Suppressor macrophage treated with lipopolysaccharide for 1 hour (primary cell): Measurements from ENCODE around the gene EYS.
"Not testable (repeated sequence)": the region's sequence is repeated elsewhere in the genome, so short reads cannot be mapped to it uniquely, and the experiment has no call there.

ENCODE experiments used
- DNase-seq, 3 donors: peaks; one replicate each; pipeline ENCODE4 v3.0.0-alpha.2; 2020 to 2022

EYS gene

GRCh38 chr6:64006246-64006645 lies 1700.8 kb downstream of the EYS start:
- no peak for DNase-seq

GRCh38 chr6:64000818-64001491 lies 1706.1 kb downstream of the EYS start:
- no peak for DNase-seq

GRCh38 chr6:63999613-64000012 lies 1707.4 kb downstream of the EYS start:
- no peak for DNase-seq

GRCh38 chr6:63998991-63999390 lies 1708.0 kb downstream of the EYS start:
- DNase-seq = no peak

GRCh38 chr6:63997734-63998133 lies 1709.3 kb downstream of the EYS start:
- DNase-seq = no peak

GRCh38 chr6:63997221-63997620 lies 1709.8 kb downstream of the EYS start:
- DNase-seq = no peak

- no peak for DNase-seq
These were observed 1721.8 kb downstream of the EYS start for GRCh38 chr6:63985223-63985622.

GRCh38 chr6:63975699-63976098 lies 1731.3 kb downstream of the EYS start:
- no peak for DNase-seq

- no peak for DNase-seq
These were observed 1738.4 kb downstream of the EYS start for GRCh38 chr6:63968650-63969049.

- no peak for DNase-seq
These were observed 1742.7 kb downstream of the EYS start for GRCh38 chr6:63964366-63964765.

- no peak for DNase-seq
These were observed 1743.2 kb downstream of the EYS start for GRCh38 chr6:63963769-63964315.

GRCh38 chr6:63953336-63954021 lies 1753.5 kb downstream of the EYS start:
- DNase-seq = not testable (repeated sequence)

- DNase-seq = no peak
These were observed 1759.1 kb downstream of the EYS start for GRCh38 chr6:63947792-63948529.

- DNase-seq = no peak
These were observed 1761.0 kb downstream of the EYS start for GRCh38 chr6:63945987-63946386.

- DNase-seq = no peak
These were observed 1763.2 kb downstream of the EYS start for GRCh38 chr6:63943826-63944225.

GRCh38 chr6:63941747-63942470 lies 1765.1 kb downstream of the EYS start:
- DNase-seq = no peak

GRCh38 chr6:63940056-63940455 lies 1767.0 kb downstream of the EYS start:
- no peak for DNase-seq

- DNase-seq = no peak
These were observed 1770.6 kb downstream of the EYS start for GRCh38 chr6:63936399-63936798.

- no peak for DNase-seq
These were observed 1771.3 kb downstream of the EYS start for GRCh38 chr6:63935732-63936131.

GRCh38 chr6:63933948-63934347 lies 1773.1 kb downstream of the EYS start:
- not testable (repeated sequence) for DNase-seq

- DNase-seq = no peak
These were observed 1776.2 kb downstream of the EYS start for GRCh38 chr6:63930848-63931247.

GRCh38 chr6:63929111-63929510 lies 1777.9 kb downstream of the EYS start:
- DNase-seq = no peak

GRCh38 chr6:63928613-63929012 lies 1778.4 kb downstream of the EYS start:
- DNase-seq = no peak
